ENCODE data around the gene TMEM144. TPM values are rescaled to one million over a fixed set of nuclear protein-coding genes. Genes with fewer than 3 reads are reported as not detected.
A peak's percentile ranks its signal among the peaks of the same experiment; 100 is the strongest.

TMEM144 gene
- total and polyA plus RNA-seq, 11 donors = 2.3 to 17.7 (median 10.4) TPM

DNA sequence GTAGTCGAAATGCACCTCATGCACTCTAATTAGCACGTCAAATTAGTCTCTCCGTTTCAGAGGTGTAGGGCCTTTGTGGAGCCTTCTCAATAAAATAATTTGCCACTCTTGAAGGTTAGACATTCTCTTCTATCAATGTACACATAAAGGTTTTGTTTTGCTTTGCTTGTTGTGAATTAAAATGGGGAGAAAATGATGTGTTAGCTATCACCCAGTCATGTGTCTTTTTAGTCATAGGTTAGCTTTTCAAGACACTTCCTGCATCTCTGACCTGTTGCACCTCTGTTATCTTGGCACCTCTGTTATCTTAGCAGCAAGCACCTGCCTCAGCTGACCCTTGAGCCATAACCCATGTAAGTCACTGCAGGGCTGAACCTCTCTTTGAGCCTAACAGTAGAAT lies 936 bp downstream of the TMEM144 start:
- TF ChIP-seq, protein P1, sequence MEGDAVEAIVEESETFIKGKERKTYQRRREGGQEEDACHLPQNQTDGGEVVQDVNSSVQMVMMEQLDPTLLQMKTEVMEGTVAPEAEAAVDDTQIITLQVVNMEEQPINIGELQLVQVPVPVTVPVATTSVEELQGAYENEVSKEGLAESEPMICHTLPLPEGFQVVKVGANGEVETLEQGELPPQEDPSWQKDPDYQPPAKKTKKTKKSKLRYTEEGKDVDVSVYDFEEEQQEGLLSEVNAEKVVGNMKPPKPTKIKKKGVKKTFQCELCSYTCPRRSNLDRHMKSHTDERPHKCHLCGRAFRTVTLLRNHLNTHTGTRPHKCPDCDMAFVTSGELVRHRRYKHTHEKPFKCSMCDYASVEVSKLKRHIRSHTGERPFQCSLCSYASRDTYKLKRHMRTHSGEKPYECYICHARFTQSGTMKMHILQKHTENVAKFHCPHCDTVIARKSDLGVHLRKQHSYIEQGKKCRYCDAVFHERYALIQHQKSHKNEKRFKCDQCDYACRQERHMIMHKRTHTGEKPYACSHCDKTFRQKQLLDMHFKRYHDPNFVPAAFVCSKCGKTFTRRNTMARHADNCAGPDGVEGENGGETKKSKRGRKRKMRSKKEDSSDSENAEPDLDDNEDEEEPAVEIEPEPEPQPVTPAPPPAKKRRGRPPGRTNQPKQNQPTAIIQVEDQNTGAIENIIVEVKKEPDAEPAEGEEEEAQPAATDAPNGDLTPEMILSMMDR (IDR thresholded peaks at IDR 0.05) = no peak
- no peak for TF ChIP-seq POLR2A (IDR thresholded peaks at IDR 0.05)
- Histone ChIP-seq H3K27me3 (no peaks in the 10 kb centered on the region), H3K9me3 (peaks cover 0 to 5% (median 0%) of the 10 kb centered on the region in 12 donors), H3K4me1 (peaks cover 0 to 35% (median 9%) of the 10 kb centered on the region in 12 donors), H3K36me3 (peaks cover 0 to 17% (median 0%) of the 10 kb centered on the region in 9 donors), H3K27ac (peak overlapping the region in 10 of 12 donors; percentile 85 to 96 (median 91)), H3K4me3 (peak overlapping the region in 10 of 12 donors; percentile 46 to 61 (median 56))
- intact Hi-C loops (cut with DNase I) = loop anchor here in 1 of 10 donors (5.0 kb wide), 1 partner anchor 39 kb away; the partner anchor contains the start of gene GASK1B
- ATAC-seq = no peak
- WGBS, 4 donors = 37 to 50% (median 44%) methylated on average over 3 of the region's 3 CpGs
- DNase-seq = no peak

DNA sequence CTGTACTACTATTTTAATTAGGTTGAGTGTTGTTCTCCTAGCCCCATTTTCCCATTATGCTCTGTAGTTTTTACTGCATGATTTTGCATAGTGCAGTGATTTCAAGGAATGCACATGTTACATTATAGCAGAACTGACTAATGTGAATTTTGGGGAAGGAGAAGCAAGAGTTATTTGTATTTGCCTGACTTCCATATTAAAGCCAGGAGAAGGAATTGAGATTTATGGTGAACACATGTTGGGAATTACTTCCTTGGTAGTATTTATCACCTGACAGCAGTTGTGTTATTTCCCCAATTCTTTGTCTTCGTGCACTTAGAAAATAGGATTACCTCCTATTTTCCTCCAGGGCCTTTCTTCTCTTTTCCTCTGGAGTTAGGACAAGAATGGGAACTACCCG lies 3.2 kb downstream of the TMEM144 start:
- intact Hi-C loops (cut with DNase I) = loop anchor here in 1 of 10 donors (5.0 kb wide), 1 partner anchor 41 kb away; the partner anchor contains the start of gene GASK1B
- no peaks in the 10 kb centered on the region for H3K9me3 ChIP-seq

DNA sequence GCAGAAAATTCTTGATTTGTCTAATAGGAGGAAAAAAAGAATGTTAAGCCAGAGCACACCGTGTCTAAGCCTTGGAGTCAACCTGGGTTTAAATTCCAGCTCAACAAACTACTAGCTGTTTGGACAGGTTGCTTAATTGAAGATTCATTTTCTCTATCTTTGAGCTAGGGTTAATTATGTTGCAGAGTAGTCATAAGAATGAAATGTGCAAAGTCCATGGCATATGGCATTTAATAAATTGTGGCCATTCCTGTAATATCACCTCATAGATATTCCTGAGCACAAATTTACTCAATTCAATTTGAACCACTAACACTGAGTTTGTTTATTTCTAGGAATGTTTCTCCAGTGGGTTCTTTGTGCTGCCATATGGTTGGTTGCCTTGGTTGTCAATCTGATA lies 4.6 kb downstream of the TMEM144 start:
- TF ChIP-seq, protein P1 (IDR thresholded peaks at IDR 0.05) = no peak
- no peak for TF ChIP-seq POLR2A (IDR thresholded peaks at IDR 0.05)
- DNase-seq = no peak
- Histone ChIP-seq H3K4me3 (no peak overlapping the region), H3K4me1 (peaks cover 0 to 24% (median 19%) of the 10 kb centered on the region in 12 donors), H3K27me3 (no peaks in the 10 kb centered on the region), H3K36me3 (peaks cover 0 to 36% (median 8%) of the 10 kb centered on the region in 9 donors), H3K9me3 (no peaks in the 10 kb centered on the region), H3K27ac (no peak overlapping the region)
- 88 to 100% (median 95%) methylated on average over 1 of the region's 1 CpG for WGBS, 4 donors
- ATAC-seq = no peak
- intact Hi-C loops (cut with DNase I) = loop anchor here in 1 of 10 donors (5.0 kb wide), 1 partner anchor 43 kb away; the partner anchor contains the start of gene GASK1B

More for the DNA sequence above, 3.2 kb downstream of the TMEM144 start:
- Histone ChIP-seq H3K27ac (peak overlapping the region in 1 of 12 donors; percentile 9), H3K4me3 (no peak overlapping the region), H3K27me3 (no peaks in the 10 kb centered on the region), H3K36me3 (peaks cover 0 to 24% (median 4%) of the 10 kb centered on the region in 9 donors), H3K4me1 (peaks cover 0 to 32% (median 19%) of the 10 kb centered on the region in 12 donors)
- WGBS, 4 donors = 90 to 96% (median 92%) methylated on average over 2 of the region's 2 CpGs
- DNase-seq = no peak
- no peak for ATAC-seq
- TF ChIP-seq, protein P1 (IDR thresholded peaks at IDR 0.05) = no peak
- TF ChIP-seq POLR2A (IDR thresholded peaks at IDR 0.05) = no peak

DNA sequence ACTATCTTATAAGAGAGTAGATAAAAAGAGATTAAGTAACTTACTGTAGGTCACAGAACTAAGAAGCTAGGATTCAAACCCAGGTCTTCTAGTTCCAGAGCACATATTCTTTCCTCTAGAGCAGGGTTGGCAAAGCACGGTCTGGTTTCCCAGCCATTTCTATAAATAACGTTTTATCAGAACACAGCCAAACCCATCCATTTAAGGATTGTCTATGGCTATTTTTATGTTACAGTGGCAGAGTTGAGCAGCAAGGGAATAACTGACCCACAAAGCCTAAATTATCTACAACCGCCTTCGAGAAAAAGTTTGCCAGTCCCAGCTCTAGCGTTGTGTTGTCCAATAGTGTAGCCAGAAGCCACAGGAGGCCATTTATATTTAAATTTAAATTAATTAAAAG lies 7.5 kb downstream of the TMEM144 start:
- Histone ChIP-seq H3K4me3 (no peak overlapping the region), H3K9me3 (no peaks in the 10 kb centered on the region), H3K27me3 (no peaks in the 10 kb centered on the region), H3K27ac (peak overlapping the region in 10 of 12 donors; percentile 27 to 75 (median 57)), H3K4me1 (peaks cover 0 to 16% (median 4%) of the 10 kb centered on the region in 12 donors), H3K36me3 (peaks cover 0 to 62% (median 27%) of the 10 kb centered on the region in 9 donors)
- ATAC-seq = peak; percentile 93 to 97 (median 94)
- peak in 3 of 5 donors; percentile 19 to 30 (median 22) for DNase-seq
- intact Hi-C loops (cut with DNase I) = no loop called here
- TF ChIP-seq, protein P1 (IDR thresholded peaks at IDR 0.05) = no peak
- no peak for TF ChIP-seq POLR2A (IDR thresholded peaks at IDR 0.05)
- WGBS, 4 donors = 41 to 59% (median 51%) methylated on average over 5 of the region's 5 CpGs

Measured in heart left ventricle (tissue), 16 donors.